Colonic mucosa (tissue), 4 donors: ENCODE measurements around the gene DEFB131A. TPM values are rescaled to one million over a fixed set of nuclear protein-coding genes. Genes with fewer than 3 reads are reported as not detected.
"Not testable (repeated sequence)": the region's sequence is repeated elsewhere in the genome, so short reads cannot be mapped to it uniquely, and the experiment has no call there.

Source experiments
- DNase-seq: peaks from one replicate; pipeline ENCODE4 v3.0.0-alpha.2; 2020
- H3K27ac ChIP-seq: fragments of 200-600 bp; one replicate; pipeline ENCODE4 v1.8.0; 2021
- H3K27me3 ChIP-seq: fragments of 200-600 bp; one replicate; pipeline ENCODE4 v1.8.0; 2021
- H3K36me3 ChIP-seq: fragments of 200-600 bp; one replicate; pipeline ENCODE4 v1.8.0; 2021
- H3K4me1 ChIP-seq: fragments of 200-600 bp; one replicate; pipeline ENCODE4 v1.8.0; 2021; ENCODE audit warnings: mild to moderate bottlenecking
- H3K4me3 ChIP-seq: fragments of 200-600 bp; one replicate; pipeline ENCODE4 v1.8.0; 2021
- H3K9ac ChIP-seq, 2 donors: one replicate each; pipeline ENCODE4 v1.7.0; 2013; ENCODE audit warnings: control low read depth in 2 of 2, low read depth in 2 of 2, low read length in 2 of 2
- H3K9me3 ChIP-seq: fragments of 200-600 bp; one replicate; pipeline ENCODE4 v1.8.0; 2021
- CTCF ChIP-seq: fragments of 200-600 bp; IDR thresholded peaks from one replicate; pipeline ENCODE4 v1.8.0; 2022; ENCODE audit warnings: antibody characterized with exemption, mild to moderate bottlenecking
- intact Hi-C: fragments of 100-400 bp; cut with DNase I; formaldehyde crosslinking; loops from one replicate; pipeline ENCODE4 v1.14.1; 2022
- total RNA-seq, 2 donors: library from RNA; stranded (reverse); fragmentation: NEBNext Ultra II Directional in 1 of 2; extraction: Animal tissue kit (Norgen Biotek cat#: 25700) in 1 of 2; gene quantifications; one replicate each; pipeline ENCODE4 v1.2.1, GENCODE V29; 2021
- donor health status: healthy.
- donor health status: DM: no; HTN: no; CAD: no.
- donor health status: DM: no; HTN: no; CAD: no.

Gene DEFB131A
- not detected for total RNA-seq

GRCh38 chr4:9444114-9444513 lies at the start of gene DEFB131A:
Gene DEFB131A (plus strand): TSS chr4:9444414. CDS start chr4:9444534, 120 bp downstream.
- DNase-seq, H3K27ac ChIP-seq, H3K4me3 ChIP-seq, intact Hi-C loops, H3K9me3 ChIP-seq, H3K36me3 ChIP-seq, H3K9ac ChIP-seq, H3K4me1 ChIP-seq, H3K27me3 ChIP-seq: not testable (repeated sequence)

- H3K36me3 ChIP-seq, H3K4me1 ChIP-seq, H3K9me3 ChIP-seq, intact Hi-C loops, H3K9ac ChIP-seq, DNase-seq, H3K27me3 ChIP-seq, H3K4me3 ChIP-seq, H3K27ac ChIP-seq: not testable (repeated sequence)
Measured at GRCh38 chr4:9405774-9406173, 38.4 kb upstream of the DEFB131A start.

- H3K27ac ChIP-seq, H3K36me3 ChIP-seq, DNase-seq, H3K4me1 ChIP-seq, H3K4me3 ChIP-seq, H3K27me3 ChIP-seq, H3K9ac ChIP-seq, intact Hi-C loops, H3K9me3 ChIP-seq: not testable (repeated sequence)
Measured at GRCh38 chr4:9406491-9406890, 37.7 kb upstream of the DEFB131A start.

- intact Hi-C loops, result no loop called here
- no peak for DNase-seq
- no peak for TF ChIP-seq CTCF
- Histone ChIP-seq H3K4me3 (no peak overlapping the region), H3K27ac (no peak overlapping the region), H3K9ac (no peak overlapping the region), H3K9me3 (no peaks in the 10 kb centered on the region), H3K4me1 (no peaks in the 10 kb centered on the region), H3K36me3 (no peaks in the 10 kb centered on the region), H3K27me3 (no peaks in the 10 kb centered on the region)
Measured at GRCh38 chr4:9409793-9410192, 34.4 kb upstream of the DEFB131A start.

- DNase-seq, H3K9ac ChIP-seq, H3K27me3 ChIP-seq, H3K9me3 ChIP-seq, intact Hi-C loops, H3K4me3 ChIP-seq, H3K27ac ChIP-seq, H3K36me3 ChIP-seq, H3K4me1 ChIP-seq: not testable (repeated sequence)
Measured at GRCh38 chr4:9421884-9422455, 22.2 kb upstream of the DEFB131A start.

GRCh38 chr4:9425916-9426315 lies 18.3 kb upstream of the DEFB131A start:
- H3K27me3 ChIP-seq, DNase-seq, intact Hi-C loops, H3K9me3 ChIP-seq, H3K9ac ChIP-seq, H3K36me3 ChIP-seq, H3K4me3 ChIP-seq, H3K27ac ChIP-seq, H3K4me1 ChIP-seq: not testable (repeated sequence)

- H3K27me3 ChIP-seq, H3K36me3 ChIP-seq, H3K4me3 ChIP-seq, H3K4me1 ChIP-seq, H3K9me3 ChIP-seq, intact Hi-C loops, H3K27ac ChIP-seq, H3K9ac ChIP-seq, DNase-seq: not testable (repeated sequence)
Measured at GRCh38 chr4:9430061-9430460, 14.2 kb upstream of the DEFB131A start.

- intact Hi-C loops, DNase-seq, H3K27me3 ChIP-seq, H3K9me3 ChIP-seq, H3K4me1 ChIP-seq, H3K4me3 ChIP-seq, H3K9ac ChIP-seq, H3K27ac ChIP-seq, H3K36me3 ChIP-seq: not testable (repeated sequence)
Measured at GRCh38 chr4:9433320-9433719, 10.9 kb upstream of the DEFB131A start.

GRCh38 chr4:9436728-9437127 lies 7.5 kb upstream of the DEFB131A start:
- H3K9ac ChIP-seq, H3K27me3 ChIP-seq, H3K36me3 ChIP-seq, H3K4me3 ChIP-seq, H3K4me1 ChIP-seq, intact Hi-C loops, H3K9me3 ChIP-seq, H3K27ac ChIP-seq, DNase-seq: not testable (repeated sequence)

- DNase-seq, intact Hi-C loops, H3K27ac ChIP-seq, H3K9me3 ChIP-seq, H3K4me3 ChIP-seq, H3K9ac ChIP-seq, H3K36me3 ChIP-seq, H3K27me3 ChIP-seq, H3K4me1 ChIP-seq: not testable (repeated sequence)
Measured at GRCh38 chr4:9442355-9442754, 1.9 kb upstream of the DEFB131A start.

- H3K27me3 ChIP-seq, intact Hi-C loops, H3K9ac ChIP-seq, H3K4me3 ChIP-seq, H3K27ac ChIP-seq, H3K36me3 ChIP-seq, DNase-seq, H3K4me1 ChIP-seq, H3K9me3 ChIP-seq: not testable (repeated sequence)
Measured at GRCh38 chr4:9444681-9445080, 467 bp downstream of the DEFB131A start.

- peak; percentile 61 for DNase-seq
- H3K27me3 ChIP-seq, H3K36me3 ChIP-seq, H3K4me3 ChIP-seq, H3K4me1 ChIP-seq, H3K27ac ChIP-seq, H3K9me3 ChIP-seq, intact Hi-C loops, H3K9ac ChIP-seq: not testable (repeated sequence)
Measured at GRCh38 chr4:9452251-9452650, 8.0 kb downstream of the DEFB131A start.

- H3K4me1 ChIP-seq, H3K9me3 ChIP-seq, H3K27ac ChIP-seq, DNase-seq, H3K36me3 ChIP-seq, H3K9ac ChIP-seq, H3K4me3 ChIP-seq, intact Hi-C loops, H3K27me3 ChIP-seq: not testable (repeated sequence)
Measured at GRCh38 chr4:9454284-9454683, 10.1 kb downstream of the DEFB131A start.
